NCI-H128 (cell line): Measurements from ENCODE around the gene CD74.

Source experiments
- DNase-seq: peaks from one replicate; lab custom pipeline; 2025; ENCODE audit not compliant: unreplicated experiment; lab: John Stamatoyannopoulos, UW

CD74 gene

DNA sequence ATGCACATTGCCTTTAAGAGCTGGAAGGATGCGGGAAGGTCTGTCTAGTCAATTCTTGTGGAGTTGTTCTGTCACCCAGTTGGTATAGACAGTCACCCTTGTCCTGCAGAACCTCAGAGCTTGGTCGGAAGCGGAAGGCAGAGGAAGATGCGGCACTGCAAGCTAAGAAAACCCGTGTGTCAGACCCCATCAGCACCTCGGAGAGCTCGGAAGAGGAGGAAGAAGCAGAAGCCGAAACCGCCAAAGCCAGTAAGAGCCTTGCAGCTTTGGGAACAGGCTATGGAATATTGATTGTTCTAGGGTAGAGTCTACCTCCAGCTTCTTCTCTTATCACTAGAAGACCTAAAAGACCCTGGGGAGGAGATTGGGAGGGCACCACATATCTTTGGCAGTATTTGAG lies 48.7 kb downstream of the CD74 start:
- DNase-seq, result no peak

DNA sequence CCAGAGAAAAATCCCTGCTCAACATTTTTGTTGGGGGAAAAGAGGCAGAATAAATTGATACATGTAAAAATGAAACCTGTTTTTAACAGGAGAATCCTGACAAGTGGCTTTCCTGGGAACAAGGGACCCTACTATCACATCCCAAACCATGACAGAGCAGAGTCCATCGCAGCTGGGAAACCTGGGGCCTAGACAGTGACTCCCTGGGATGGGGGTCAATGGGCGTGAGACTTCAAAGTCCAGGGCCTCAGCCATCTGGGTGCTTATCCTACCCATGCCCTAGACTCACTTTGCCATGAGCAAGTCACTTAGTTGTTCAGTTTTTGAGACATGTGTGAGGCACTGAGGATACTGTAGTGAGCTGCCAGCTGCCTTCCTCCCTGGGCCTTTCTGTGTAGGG lies 49.5 kb downstream of the CD74 start:
- no peak for DNase-seq

DNA sequence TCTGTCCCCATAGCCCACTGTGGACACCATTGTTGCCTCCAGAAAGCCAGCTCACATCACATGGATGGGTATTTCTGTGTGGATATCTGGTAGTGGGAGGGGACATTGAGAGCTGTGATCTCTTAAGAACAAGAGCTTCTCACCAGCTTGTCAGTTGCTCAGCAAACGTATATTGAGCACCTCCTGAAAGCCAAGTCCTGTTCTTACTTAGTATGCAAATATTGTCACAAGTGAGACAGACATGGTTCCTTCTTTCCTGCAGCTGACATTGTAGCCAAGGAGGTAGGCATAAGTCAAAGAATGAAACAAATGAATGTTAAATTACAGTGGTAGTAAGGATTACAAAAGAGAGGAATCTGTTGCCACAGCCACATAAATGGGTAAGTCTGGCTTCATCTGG lies 51.4 kb downstream of the CD74 start:
- no peak for DNase-seq

DNA sequence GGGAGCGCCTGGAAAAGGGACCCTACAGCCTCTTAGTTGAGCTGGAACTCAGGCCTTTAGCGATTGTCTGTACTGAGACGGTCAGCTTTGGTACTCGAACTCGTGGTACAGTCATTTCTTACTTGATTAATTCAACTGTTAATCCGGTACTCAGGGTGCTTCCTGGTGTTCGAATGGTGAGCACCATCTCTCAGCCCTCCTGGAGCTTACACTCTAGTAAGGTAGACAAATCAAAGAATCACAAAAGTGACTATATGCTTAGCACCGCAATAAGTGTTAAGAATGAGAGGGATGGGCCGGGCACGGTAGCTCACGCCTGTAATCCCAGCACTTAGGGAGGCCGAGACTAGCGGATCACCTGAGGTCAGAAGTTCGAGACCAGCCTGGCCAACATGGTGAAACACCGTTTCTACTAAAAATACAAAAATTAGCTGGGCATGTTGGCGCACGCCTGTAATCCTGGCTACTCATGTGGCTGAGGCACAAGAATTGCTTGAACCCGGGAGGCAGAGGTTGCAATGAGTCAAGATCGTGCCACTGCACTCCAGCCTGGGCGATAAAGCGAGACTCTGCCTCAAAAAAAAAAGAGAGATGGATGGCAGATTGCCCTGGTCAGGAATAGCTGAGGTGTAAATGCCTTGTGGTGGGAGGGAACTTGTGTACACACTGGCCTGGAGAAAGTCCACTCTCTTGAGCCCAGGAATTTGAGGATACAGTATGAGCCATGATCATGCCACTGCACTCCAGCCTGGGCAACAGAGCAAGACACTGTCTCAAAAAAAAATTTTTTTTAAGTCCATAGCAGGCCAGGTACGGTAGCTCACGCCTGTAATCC lies 54.2 kb downstream of the CD74 start:
- no peak for DNase-seq

DNA sequence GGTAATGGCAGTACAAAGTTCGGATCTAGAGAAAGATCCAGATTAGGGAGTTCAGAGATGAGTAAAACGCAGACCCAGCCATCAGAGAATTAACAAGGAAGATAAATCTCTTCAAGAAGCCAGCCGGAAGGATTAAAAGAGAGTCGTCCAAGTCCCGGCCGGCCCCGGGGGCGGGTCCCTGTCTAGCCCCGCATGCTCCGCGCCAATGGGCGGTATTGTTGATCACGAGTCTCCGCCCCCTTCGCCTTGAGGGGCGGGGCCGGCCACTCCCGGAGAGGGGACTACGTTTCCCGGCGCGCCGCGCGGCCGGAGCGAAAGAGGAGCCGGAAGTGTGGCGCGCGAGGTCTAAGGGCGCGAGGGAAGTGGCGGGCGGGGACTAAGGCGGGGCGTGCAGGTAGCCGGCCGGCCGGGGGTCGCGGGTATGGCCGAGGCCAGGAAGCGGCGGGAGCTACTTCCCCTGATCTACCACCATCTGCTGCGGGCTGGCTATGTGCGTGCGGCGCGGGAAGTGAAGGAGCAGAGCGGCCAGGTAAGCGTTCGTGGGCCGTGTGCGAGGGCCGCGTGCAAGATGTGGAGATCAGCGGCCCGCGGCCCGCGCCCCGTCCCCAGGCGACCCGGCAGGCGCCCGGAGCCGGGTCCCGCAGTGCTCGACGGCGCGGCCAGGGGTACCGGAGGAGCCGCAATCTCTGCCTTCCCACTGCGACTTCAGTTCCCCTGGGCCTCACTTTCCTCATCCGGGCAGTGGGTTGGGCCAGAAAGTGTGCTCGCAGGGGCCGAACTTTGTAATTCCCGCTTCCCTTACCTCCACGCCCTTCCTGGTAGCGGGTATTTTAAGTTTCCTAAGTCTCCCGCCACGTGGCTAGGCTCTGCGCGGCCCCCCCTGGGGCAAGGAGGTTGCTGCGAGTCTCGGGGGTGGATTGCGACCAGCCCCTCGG lies 55.1 kb downstream of the CD74 start, which contains the start of gene TCOF1:
TSS of gene TCOF1 (plus strand) at position 372 of the 935 bp plus-strand sequence. CDS start at position 422, 50 bp downstream.
- peak; percentile 87 for DNase-seq

DNA sequence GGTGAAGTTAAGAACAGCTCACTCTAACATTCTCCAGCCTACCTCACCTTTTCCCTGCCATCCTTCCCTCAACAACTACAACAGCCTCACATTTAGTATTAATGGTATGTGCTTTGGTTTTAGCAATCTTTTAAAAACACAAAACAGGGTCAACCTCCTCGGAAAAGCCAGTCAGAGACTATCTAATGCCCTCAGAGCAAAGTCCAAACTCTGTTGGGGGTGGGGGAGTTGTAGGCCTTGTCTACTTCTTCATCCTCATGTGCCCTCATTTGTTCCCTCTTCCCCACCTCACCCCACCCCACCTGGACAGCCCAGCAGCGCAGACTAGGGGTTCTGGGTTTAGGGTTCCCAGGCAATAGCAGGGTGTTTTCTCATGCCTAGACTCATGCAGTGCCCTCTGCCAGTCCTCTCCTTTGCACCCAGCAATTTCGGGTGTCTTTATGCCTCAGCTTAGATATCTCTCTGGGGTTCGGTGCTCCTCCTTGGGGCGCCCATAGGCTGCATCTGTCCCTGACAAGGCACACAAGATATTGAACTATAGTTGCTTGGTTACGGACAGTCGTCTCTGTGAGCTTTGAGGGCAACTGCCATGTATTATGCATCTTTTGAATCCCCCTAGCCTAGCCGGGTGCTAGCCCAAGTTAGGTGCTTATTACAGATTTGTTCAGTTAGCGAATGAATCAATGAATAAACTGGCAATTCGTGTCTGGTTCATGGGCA lies 56.0 kb downstream of the CD74 start:
- DNase-seq, result no peak

DNA sequence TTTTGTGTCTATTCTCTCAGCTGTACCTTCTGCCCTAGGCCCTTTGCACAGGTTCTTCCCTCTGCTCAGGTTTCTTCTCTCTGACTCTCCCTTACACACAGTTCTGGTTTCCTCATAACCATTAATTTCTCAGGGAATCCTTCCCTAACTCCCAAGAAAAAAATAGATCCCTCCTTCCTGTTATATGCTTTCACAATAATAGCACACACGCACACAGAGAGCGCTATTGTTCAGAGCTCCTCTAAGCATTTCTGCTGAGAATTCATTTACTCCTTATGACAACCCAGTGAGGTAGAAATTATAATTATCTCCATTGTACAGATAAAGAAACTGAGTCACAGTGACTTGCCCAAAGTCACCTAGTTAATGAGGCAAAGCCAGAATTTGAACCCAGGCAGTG lies 56.9 kb downstream of the CD74 start:
- DNase-seq, result no peak

DNA sequence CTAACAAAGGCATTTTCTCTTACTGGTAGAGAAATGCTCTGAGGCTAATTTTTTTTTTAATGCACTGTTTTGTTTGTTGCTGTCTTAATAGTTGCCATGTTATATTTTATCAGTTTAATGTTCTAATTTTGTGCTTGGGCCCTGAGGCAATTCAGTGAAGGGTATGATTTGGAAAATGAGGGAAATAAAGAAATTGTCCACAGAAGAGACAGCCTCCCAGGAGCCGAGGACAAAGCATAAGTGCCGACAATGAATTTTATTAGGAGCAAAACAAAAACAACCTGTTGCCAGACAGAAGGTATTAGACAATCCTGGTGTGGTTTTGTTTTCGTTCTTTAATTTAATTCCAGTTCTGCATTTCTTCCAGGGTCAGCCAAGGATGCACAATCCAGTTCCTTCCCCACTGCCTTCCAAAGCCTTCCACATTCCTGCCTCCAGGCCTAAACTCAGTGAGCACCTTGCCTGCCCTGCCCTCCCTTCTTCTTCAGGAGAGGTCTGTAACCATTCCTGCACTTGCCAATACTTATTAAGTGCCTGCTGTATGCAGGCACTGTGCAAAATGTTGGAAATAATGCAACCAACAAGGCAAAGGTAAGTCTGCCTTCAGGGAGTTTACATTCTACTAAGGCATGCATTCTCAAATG lies 59.6 kb downstream of the CD74 start:
- no peak for DNase-seq

DNA sequence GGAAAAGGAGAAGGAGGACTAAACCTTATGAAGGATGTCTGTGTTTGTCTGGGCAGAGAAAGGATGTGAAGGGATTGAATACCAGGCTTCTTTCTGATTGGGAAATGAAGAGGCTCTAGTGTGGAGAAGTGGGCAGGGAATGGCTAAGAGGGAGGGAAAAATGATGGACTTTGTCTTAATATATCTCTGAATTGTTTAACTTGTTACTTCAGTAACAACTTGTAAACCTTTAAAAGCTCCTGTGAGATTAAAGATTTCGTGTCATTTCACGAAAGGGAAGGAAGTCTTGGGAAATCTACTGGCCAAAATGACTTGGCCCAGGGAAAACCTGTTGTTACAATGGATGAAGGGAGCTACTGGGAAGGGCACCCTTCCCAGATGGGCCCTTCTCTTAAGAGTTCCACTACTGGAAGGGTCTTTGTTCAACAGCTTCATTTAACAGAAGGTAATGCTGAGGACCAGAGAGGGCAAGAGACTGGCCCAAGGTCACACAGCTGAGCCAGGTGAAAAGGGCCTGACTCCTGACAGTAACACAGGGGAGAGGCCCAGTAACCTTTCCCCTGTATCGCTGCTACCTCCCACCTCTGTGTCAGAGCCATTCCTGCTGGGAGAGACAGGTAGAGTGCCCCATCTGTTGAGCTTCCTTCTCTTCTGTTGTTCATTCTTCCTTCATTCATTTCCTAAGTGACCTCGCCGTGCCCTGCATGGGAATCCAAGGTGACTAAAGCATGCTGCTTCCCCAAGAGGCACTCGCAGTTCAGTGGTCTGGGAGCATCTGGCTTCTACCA lies 60.3 kb downstream of the CD74 start:
- no peak for DNase-seq
